NT2/D1 (cell line): ENCODE data around the gene KDM4E.

Source experiments
- SUZ12 ChIP-seq: IDR thresholded peaks from 2 replicates; pipeline ENCODE4 v1.6.1; 2011; ENCODE audit not compliant: insufficient read length, insufficient read depth; ENCODE audit errors: extremely low read depth
- YY1 ChIP-seq: IDR thresholded peaks from 2 replicates; pipeline ENCODE4 v1.6.1; 2011; ENCODE audit not compliant: insufficient read length, insufficient read depth
- ZNF274 ChIP-seq: IDR thresholded peaks from 2 replicates; pipeline ENCODE4 v1.6.1; 2011; ENCODE audit warnings: mild to moderate bottlenecking, low read depth, low read length

- TF ChIP-seq ZNF274 (no peak), YY1 (no peak), SUZ12 (no peak)
Observed at GRCh38 chr11:94997437-94997836, 27.6 kb upstream of the KDM4E start.
